MM.1S (cell line): ENCODE data around the gene PSEN1.

ENCODE experiments used
- CTCF ChIP-seq: fragments of 300-600 bp; sonication (generic); IDR thresholded peaks from 2 replicates; pipeline ENCODE4 v1.5.1; 2016; ENCODE audit warnings: antibody characterized with exemption, low read length, mixed read lengths
- EZH2 ChIP-seq: fragments of 300-600 bp; sonication (generic); optimal IDR thresholded peaks from 2 replicates; pipeline ENCODE3; 2017; ENCODE audit warnings: low read depth, mild to moderate bottlenecking, antibody characterized with exemption, low read length, mixed read lengths
- EZH2phosphoT487 ChIP-seq: fragments of 300-600 bp; sonication (generic); IDR thresholded peaks from 2 replicates; pipeline ENCODE4 v1.6.1; 2018; ENCODE audit warnings: antibody characterized with exemption, low read length

GRCh38 chr14:73251516-73252215 lies 115.4 kb downstream of the PSEN1 start:
- TF ChIP-seq CTCF (no peak), EZH2 (no peak), EZH2phosphoT487 (no peak)
